HCT116 (cell line): ENCODE measurements around the gene PCBP1. TPM values are rescaled to one million over a fixed set of nuclear protein-coding genes. Genes with fewer than 3 reads are reported as not detected.

Experiments
- ATAC-seq: fragments of 200-7000 bp; cut with Tn5 transposase; 2 replicates; pipeline ENCODE4 v1.9.1; 2020; ENCODE audit warnings: mild to moderate bottlenecking, moderate library complexity
- BruUV-seq: library from RNA; stranded (reverse); fragments of 400-500 nt; replicated peaks from 2 replicates; lab custom pipeline; 2021; lab: Mats Ljungman, UMichigan
- CTCF ChIA-PET: fragments of 300-600 bp; sonication (Branson Sonifier 250); formaldehyde crosslinking; loops from one replicate; lab custom pipeline; 2021; ENCODE audit warnings: antibody characterized with exemption; lab: Charles Lee
- POLR2A ChIA-PET: fragments of 300-600, 350-600 bp; sonication (Branson Sonifier 250); formaldehyde crosslinking; loops from one replicate; lab custom pipeline; 2021; ENCODE audit warnings: antibody characterized with exemption; lab: Charles Lee
- RAD21 ChIA-PET, 2 experiments: fragments of 300-600 bp; sonication (Branson Sonifier 250); formaldehyde crosslinking; loops; one replicate each; lab custom pipeline; 2023; ENCODE audit warnings: low total read pairs in 2 of 2; ENCODE audit not compliant: uncharacterized antibody in 2 of 2, unreplicated experiment in 2 of 2, low non-redundant PET in 1 of 2; lab: Charles Lee
- DNase-seq: peaks from one replicate; pipeline ENCODE4 v3.0.0-alpha.2; 2010; ENCODE audit warnings: low read depth, low spot score
- H2AFZ ChIP-seq: fragments of 200-600 bp; shearing (Covaris generic), sonication (generic); 2 replicates; pipeline ENCODE4 v1.6.1; 2017; ENCODE audit warnings: low read depth, mixed run types, mixed read lengths, antibody characterized with exemption, low read length; ENCODE audit not compliant: poor library complexity, severe bottlenecking
- H3K27ac ChIP-seq: 2 replicates; pipeline ENCODE4 v1.5.1; 2012; ENCODE audit warnings: low read depth, low read length
- H3K27me3 ChIP-seq: fragments of 200-600 bp; sonication (generic); 2 replicates; pipeline ENCODE4 v1.6.1; 2016; ENCODE audit warnings: mixed run types, low read length, mixed read lengths; ENCODE audit not compliant: insufficient read depth
- H3K36me3 ChIP-seq, 2 experiments: fragments of 200-500 bp in 1 of 2; fragments of 200-600 bp in 1 of 2; sonication (Bioruptor generic) in 1 of 2; sonication (generic) in 1 of 2; 2 replicates each; pipeline versions ENCODE4 v1.5.1 to v1.6.1; 2014 to 2016; ENCODE audit warnings: low read length in 2 of 2, inconsistent platforms in 1 of 2, mixed read lengths in 1 of 2, mixed run types in 1 of 2; ENCODE audit not compliant: insufficient read depth in 2 of 2, control insufficient read depth in 1 of 2
- H3K4me1 ChIP-seq, 2 experiments: fragments of 200-600 bp in 1 of 2; sonication (generic) in 1 of 2; 2 replicates each; pipeline versions ENCODE4 v1.5.1 to v1.6.1; 2012 to 2017; ENCODE audit warnings: low read length in 2 of 2, inconsistent platforms in 1 of 2, mild to moderate bottlenecking in 1 of 2, mixed read lengths in 1 of 2, mixed run types in 1 of 2, moderate library complexity in 1 of 2; ENCODE audit not compliant: insufficient read depth in 2 of 2, control insufficient read depth in 1 of 2
- H3K4me2 ChIP-seq: fragments of 200-600 bp; sonication (generic); 2 replicates; pipeline ENCODE4 v1.6.1; 2017; ENCODE audit warnings: mixed run types, low read length, mixed read lengths
- H3K4me3 ChIP-seq, 2 experiments: fragments of 200-600 bp in 1 of 2; sonication (generic) in 1 of 2; replicated peaks in 1 of 2; 2 replicates each; pipeline ENCODE4 v1.5.1; 2011 to 2016; ENCODE audit warnings: low read length in 2 of 2, control low read depth in 1 of 2, low read depth in 1 of 2, mild to moderate bottlenecking in 1 of 2, mixed read lengths in 1 of 2, mixed run types in 1 of 2
- H3K79me2 ChIP-seq: fragments of 200-600 bp; sonication (generic); 2 replicates; pipeline ENCODE4 v1.6.1; 2017; ENCODE audit warnings: mild to moderate bottlenecking, mixed run types, low read length, moderate library complexity, mixed read lengths; ENCODE audit not compliant: insufficient read depth
- H3K9ac ChIP-seq: fragments of 200-600 bp; sonication (generic); 2 replicates; pipeline ENCODE4 v1.6.1; 2016; ENCODE audit warnings: low read length, mixed read lengths
- H3K9me2 ChIP-seq: fragments of 200-600 bp; sonication (generic), shearing (Covaris generic); 2 replicates; pipeline ENCODE4 v1.6.1; 2017; ENCODE audit warnings: mixed run types, mild to moderate bottlenecking, moderate library complexity; ENCODE audit not compliant: insufficient read depth
- H3K9me3 ChIP-seq, 2 experiments: fragments of 200-500 bp in 1 of 2; fragments of 200-600 bp in 1 of 2; sonication (Bioruptor generic) in 1 of 2; sonication (generic) in 1 of 2; 2 replicates each; pipeline ENCODE4 v1.6.1; 2014 to 2017; ENCODE audit warnings: low read length in 2 of 2, mixed read lengths in 2 of 2, inconsistent platforms in 1 of 2, low read depth in 1 of 2, mild to moderate bottlenecking in 1 of 2, mixed run types in 1 of 2, moderate library complexity in 1 of 2; ENCODE audit not compliant: control insufficient read depth in 1 of 2, insufficient read depth in 1 of 2
- H4K20me1 ChIP-seq: fragments of 200-600 bp; sonication (generic), shearing (Covaris generic); 2 replicates; pipeline ENCODE4 v1.6.1; 2017; ENCODE audit warnings: mixed run types, mild to moderate bottlenecking, moderate library complexity; ENCODE audit not compliant: insufficient read depth
- ATF3 ChIP-seq: IDR thresholded peaks from 2 replicates; pipeline ENCODE4 v1.6.1; 2012
- CEBPB ChIP-seq: IDR thresholded peaks from 2 replicates; pipeline ENCODE4 v1.6.1; 2012; ENCODE audit warnings: low read depth
- CTCF ChIP-seq, 3 experiments: fragments of 200-600 bp in 1 of 3; sonication (generic) in 1 of 3; IDR thresholded peaks in 2 of 3; conservative IDR thresholded peaks in 1 of 3; 2 replicates each; pipeline ENCODE4 v1.5.1; 2012 to 2017; ENCODE audit warnings: low read depth in 2 of 3, low read length in 2 of 3, antibody characterized with exemption in 1 of 3, borderline replicate concordance in 1 of 3, control low read depth in 1 of 3, mild to moderate bottlenecking in 1 of 3, mixed read lengths in 1 of 3, mixed run types in 1 of 3, moderate library complexity in 1 of 3; ENCODE audit not compliant: insufficient read depth in 1 of 3
- EZH2 ChIP-seq: fragments of 200-600 bp; sonication (generic); IDR thresholded peaks from 2 replicates; pipeline ENCODE4 v1.6.1; 2017; ENCODE audit warnings: antibody characterized with exemption, mixed run types
- EZH2phosphoT487 ChIP-seq: fragments of 200-600 bp; IDR thresholded peaks from 2 replicates; pipeline ENCODE4 v1.6.1; 2018; ENCODE audit warnings: antibody characterized with exemption, borderline replicate concordance
- FOSL1 ChIP-seq: IDR thresholded peaks from 2 replicates; pipeline ENCODE4 v1.6.1; 2012; ENCODE audit warnings: low read depth
- MAX ChIP-seq: IDR thresholded peaks from 2 replicates; pipeline ENCODE4 v1.6.1; 2012
- POLR2A ChIP-seq: IDR thresholded peaks from 2 replicates; pipeline ENCODE4 v1.7.0; 2011; ENCODE audit warnings: borderline replicate concordance; ENCODE audit not compliant: insufficient read depth, insufficient read length; ENCODE audit errors: extremely low read depth
- POLR2AphosphoS5 ChIP-seq: IDR thresholded peaks from 2 replicates; pipeline ENCODE4 v1.6.1; 2011; ENCODE audit warnings: mild to moderate bottlenecking, low read depth, low read length, moderate library complexity
- REST ChIP-seq: IDR thresholded peaks from 2 replicates; pipeline ENCODE4 v1.6.1; 2012; ENCODE audit warnings: low read depth
- TCF7L2 ChIP-seq: IDR thresholded peaks from 2 replicates; pipeline ENCODE4 v1.7.0; 2011; ENCODE audit warnings: borderline replicate concordance, inconsistent platforms; ENCODE audit not compliant: insufficient read depth, insufficient read length; ENCODE audit errors: extremely low read depth
- YY1 ChIP-seq: IDR thresholded peaks from 2 replicates; pipeline ENCODE4 v1.6.1; 2011; ENCODE audit warnings: low read length, low read depth, moderate library complexity, mild to moderate bottlenecking; ENCODE audit not compliant: insufficient replicate concordance; ENCODE audit errors: extremely low read depth
- ZFX ChIP-seq: fragments of 450-650 bp; IDR thresholded peaks from 2 replicates; pipeline ENCODE4 v1.6.1; 2017
- ZNF274 ChIP-seq: fragments of 200-500 bp; sonication (Bioruptor generic); IDR thresholded peaks from 2 replicates; pipeline ENCODE4 v1.6.1; 2014; ENCODE audit warnings: mild to moderate bottlenecking, low read depth, low read length, inconsistent platforms
- intact Hi-C: fragments of 100-400 bp; cut with micrococcal nuclease; formaldehyde crosslinking; loops from 2 replicates; pipeline ENCODE4 v1.10.0; 2022
- total RNA-seq: library from RNA; stranded (reverse); gene quantifications from one replicate; pipeline ENCODE4 v1.2.1, GENCODE V29; 2021; ENCODE audit not compliant: unreplicated experiment

The PCBP1 gene
- total RNA-seq, 1 experiment from 2014 or later, result 256 TPM

- H3K4me2 ChIP-seq, result no peak overlapping the region
- CTCF ChIA-PET, result no interaction called here
- H3K27me3 ChIP-seq, result no peaks in the 10 kb centered on the region
- H3K9me3 ChIP-seq, result no peaks in the 10 kb centered on the region
- H3K4me3 ChIP-seq, result no peak overlapping the region
- H3K9ac ChIP-seq, result no peak overlapping the region
- no peaks in the 10 kb centered on the region for H4K20me1 ChIP-seq
- no peak overlapping the region for H3K27ac ChIP-seq
- no TSS peak for BruUV-seq
- H3K79me2 ChIP-seq, result no peaks in the 10 kb centered on the region
- intact Hi-C loops, result no loop called here
- RAD21 ChIA-PET, result no interaction called here
- peaks cover 0 to 3% of the 10 kb centered on the region in 2 experiments; a peak in 1 of 4 replicates for H3K4me1 ChIP-seq
- H2AFZ ChIP-seq, result no peak overlapping the region
- DNase-seq, result no peak
- H3K36me3 ChIP-seq, result peaks cover 0 to 12% of the 10 kb centered on the region in 2 experiments; a peak in 1 of 4 replicates
- no peaks in the 10 kb centered on the region for H3K9me2 ChIP-seq
- TF ChIP-seq POLR2A, result no peak
- no peak for TF ChIP-seq ZNF274
- TF ChIP-seq FOSL1, result no peak
- no peak for TF ChIP-seq REST
- TF ChIP-seq EZH2phosphoT487, result no peak
- no peak for TF ChIP-seq POLR2AphosphoS5
- no peak for TF ChIP-seq TCF7L2
- no peak for TF ChIP-seq ATF3
- no peak for TF ChIP-seq CTCF (IDR thresholded peaks at IDR 0.05 in 2 of 3, conservative IDR thresholded peaks at IDR 0.05 in 1 of 3; ENCODE audit: borderline replicate concordance in 1 of 3, insufficient read depth in 1 of 3, low read depth in 2 of 3, low read length in 2 of 3)
- TF ChIP-seq MAX, result no peak
- TF ChIP-seq ZFX, result no peak
- no peak for TF ChIP-seq CEBPB
- no peak for TF ChIP-seq YY1
- no peak for TF ChIP-seq EZH2
- TF ChIP-seq, all 23 proteins: peak for 0
- no peak for ATAC-seq
- POLR2A ChIA-PET, result no interaction called here
Measured at GRCh38 chr2:70045405-70045804, 41.9 kb upstream of the PCBP1 start.
